Gastrocnemius medialis (tissue), 4 donors: ENCODE results near the gene SLCO3A1.

Experiments
- POLR2A ChIP-seq, 2 donors: fragments of 450-650 bp; IDR thresholded peaks; one replicate each; pipeline ENCODE4 v1.6.1; 2017; ENCODE audit warnings: antibody characterized with exemption in 2 of 2, mild to moderate bottlenecking in 2 of 2, moderate library complexity in 2 of 2
- TF ChIP-seq, protein P1 (sequence below), 5 experiments: fragments of 450-650 bp in 3 of 5; fragments of 200-600 bp in 2 of 5; sonication (generic) in 2 of 5; IDR thresholded peaks in 4 of 5; conservative IDR thresholded peaks in 1 of 5; 1 replicate in 4 of 5; 2 replicates in 1 of 5; pipeline ENCODE4 v1.5.1; 2016 to 2019; ENCODE audit warnings: antibody characterized with exemption in 5 of 5, mild to moderate bottlenecking in 3 of 5, moderate library complexity in 3 of 5

DNA sequence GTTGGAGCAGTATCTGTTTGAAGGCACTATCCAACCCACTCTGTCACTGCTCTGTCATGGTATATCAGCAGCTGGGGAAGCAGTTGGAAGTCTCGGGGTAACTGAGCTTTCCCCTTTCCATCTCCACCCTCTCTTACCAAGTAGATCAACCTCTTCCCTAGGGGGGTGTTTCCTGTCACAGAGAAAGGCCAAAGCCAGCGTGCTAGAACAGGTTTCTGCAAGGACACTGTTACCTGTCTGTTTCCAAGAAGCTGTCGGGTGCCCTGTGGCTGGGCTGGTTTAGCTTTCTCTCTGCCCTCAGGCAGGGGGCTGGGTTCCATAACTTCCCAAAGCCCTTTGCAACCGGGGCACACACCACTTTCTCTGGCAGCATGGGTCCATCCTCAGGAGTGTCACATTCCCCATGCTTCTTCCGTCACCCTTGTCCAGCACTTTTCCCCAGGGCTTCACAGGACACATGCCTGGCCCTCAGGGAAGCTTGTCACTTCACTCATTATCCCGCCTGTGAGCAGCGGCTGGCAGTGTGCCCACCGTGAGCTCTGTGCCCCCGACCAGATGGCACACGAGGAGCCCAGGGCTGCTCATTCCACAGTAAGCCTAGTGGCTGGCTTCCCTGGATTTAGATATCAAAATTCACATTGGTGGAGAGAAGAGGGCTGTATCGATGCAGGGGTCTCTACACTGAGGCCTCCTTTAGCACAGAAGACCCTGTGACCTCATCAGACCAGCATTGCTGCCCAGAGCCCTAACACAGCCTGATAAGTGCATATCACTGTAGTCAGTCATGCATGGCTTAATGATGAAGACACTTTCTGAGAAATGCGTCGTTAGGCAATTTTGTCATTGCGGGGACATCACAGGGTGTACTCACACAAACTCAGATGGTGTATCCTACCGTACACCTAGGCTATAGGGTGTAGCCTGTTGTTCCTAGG is 205.8 kb downstream of the SLCO3A1 start:
- TF ChIP-seq POLR2A (IDR thresholded peaks at IDR 0.05): no peak
- TF ChIP-seq, protein P1, sequence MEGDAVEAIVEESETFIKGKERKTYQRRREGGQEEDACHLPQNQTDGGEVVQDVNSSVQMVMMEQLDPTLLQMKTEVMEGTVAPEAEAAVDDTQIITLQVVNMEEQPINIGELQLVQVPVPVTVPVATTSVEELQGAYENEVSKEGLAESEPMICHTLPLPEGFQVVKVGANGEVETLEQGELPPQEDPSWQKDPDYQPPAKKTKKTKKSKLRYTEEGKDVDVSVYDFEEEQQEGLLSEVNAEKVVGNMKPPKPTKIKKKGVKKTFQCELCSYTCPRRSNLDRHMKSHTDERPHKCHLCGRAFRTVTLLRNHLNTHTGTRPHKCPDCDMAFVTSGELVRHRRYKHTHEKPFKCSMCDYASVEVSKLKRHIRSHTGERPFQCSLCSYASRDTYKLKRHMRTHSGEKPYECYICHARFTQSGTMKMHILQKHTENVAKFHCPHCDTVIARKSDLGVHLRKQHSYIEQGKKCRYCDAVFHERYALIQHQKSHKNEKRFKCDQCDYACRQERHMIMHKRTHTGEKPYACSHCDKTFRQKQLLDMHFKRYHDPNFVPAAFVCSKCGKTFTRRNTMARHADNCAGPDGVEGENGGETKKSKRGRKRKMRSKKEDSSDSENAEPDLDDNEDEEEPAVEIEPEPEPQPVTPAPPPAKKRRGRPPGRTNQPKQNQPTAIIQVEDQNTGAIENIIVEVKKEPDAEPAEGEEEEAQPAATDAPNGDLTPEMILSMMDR (IDR thresholded peaks at IDR 0.05 in 4 of 5, conservative IDR thresholded peaks at IDR 0.05 in 1 of 5): no peak
